IMR-90 (cell line): Measurements from ENCODE around the gene EMP1. TPM values are rescaled to one million over a fixed set of nuclear protein-coding genes. Genes with fewer than 3 reads are reported as not detected.

Source experiments
- ATAC-seq: fragments of 200-7000 bp; cut with Tn5 transposase; 2 replicates; pipeline ENCODE4 v1.9.1; 2020; ENCODE audit warnings: low read depth, mild to moderate bottlenecking, moderate library complexity
- BruUV-seq: library from RNA; stranded (reverse); fragments of 400-500 nt; replicated peaks from 2 replicates; lab custom pipeline; 2021; lab: Mats Ljungman, UMichigan
- CTCF ChIA-PET: fragments of 300-600 bp; formaldehyde crosslinking; extraction: SDS; loops from one replicate; lab custom pipeline; 2021; ENCODE audit warnings: antibody characterized with exemption; lab: Yijun Ruan, JAX
- POLR2A ChIA-PET: fragments of 300-600 bp; sonication (Branson Sonifier 250); formaldehyde crosslinking; loops from one replicate; lab custom pipeline; 2022; ENCODE audit warnings: antibody characterized with exemption; ENCODE audit not compliant: unreplicated experiment; lab: Charles Lee
- DNase-seq: peaks from one replicate; pipeline ENCODE4 v3.0.0; 2013
- H2AFZ ChIP-seq: replicated peaks from 2 replicates; pipeline ENCODE3; 2013; ENCODE audit warnings: low read length, mild to moderate bottlenecking; ENCODE audit not compliant: poor library complexity
- H2AK5ac ChIP-seq: 2 replicates; pipeline ENCODE4 v1.6.1; 2013; ENCODE audit warnings: low read depth, low read length, inconsistent platforms
- H2AK9ac ChIP-seq: replicated peaks from 2 replicates; pipeline ENCODE3; 2013; ENCODE audit warnings: mild to moderate bottlenecking, low read depth, low read length, moderate library complexity; ENCODE audit not compliant: poor library complexity
- H2BK120ac ChIP-seq: 2 replicates; pipeline ENCODE4 v1.6.1; 2013; ENCODE audit warnings: low read depth, low read length, inconsistent platforms
- H2BK15ac ChIP-seq: 3 replicates; pipeline ENCODE4 v1.6.1; 2013; ENCODE audit warnings: low read depth, low read length, inconsistent platforms
- H2BK20ac ChIP-seq: 2 replicates; pipeline ENCODE4 v1.6.1; 2013; ENCODE audit warnings: low read depth, mild to moderate bottlenecking, inconsistent platforms, low read length, moderate library complexity
- H2BK5ac ChIP-seq: 2 replicates; pipeline ENCODE4 v1.6.1; 2013; ENCODE audit warnings: mild to moderate bottlenecking, low read depth, low read length, inconsistent platforms; ENCODE audit not compliant: poor library complexity, severe bottlenecking
- H3K14ac ChIP-seq: replicated peaks from 2 replicates; pipeline ENCODE4 v1.6.1; 2013; ENCODE audit warnings: low read depth, low read length, inconsistent platforms
- H3K18ac ChIP-seq: 2 replicates; pipeline ENCODE4 v1.6.1; 2013; ENCODE audit warnings: low read depth, low read length, control low read depth
- H3K23ac ChIP-seq: 2 replicates; pipeline ENCODE4 v1.6.1; 2013; ENCODE audit warnings: low read depth, low read length, inconsistent platforms
- H3K27ac ChIP-seq: 2 replicates; pipeline ENCODE4 v1.5.1; 2013; ENCODE audit warnings: mild to moderate bottlenecking, control low read depth, low read length; ENCODE audit not compliant: insufficient read depth
- H3K27me3 ChIP-seq: 2 replicates; pipeline ENCODE4 v1.6.1; 2013; ENCODE audit warnings: low read length; ENCODE audit not compliant: control insufficient read depth, insufficient read depth
- H3K36me3 ChIP-seq: 2 replicates; pipeline ENCODE4 v1.6.1; 2013; ENCODE audit warnings: low read length, mixed read lengths; ENCODE audit not compliant: control insufficient read depth, insufficient read depth
- H3K4ac ChIP-seq: 2 replicates; pipeline ENCODE4 v1.6.1; 2013; ENCODE audit warnings: low read depth, low read length, inconsistent platforms
- H3K4me1 ChIP-seq: 2 replicates; pipeline ENCODE4 v1.6.1; 2013; ENCODE audit warnings: low read length, mixed read lengths; ENCODE audit not compliant: control insufficient read depth, insufficient read depth
- H3K4me2 ChIP-seq: 2 replicates; pipeline ENCODE4 v1.6.1; 2013; ENCODE audit warnings: low read depth, mild to moderate bottlenecking, control low read depth, low read length, moderate library complexity
- H3K4me3 ChIP-seq: 2 replicates; pipeline ENCODE4 v1.5.1; 2013; ENCODE audit warnings: low read depth, mild to moderate bottlenecking, control low read depth, low read length, moderate library complexity; ENCODE audit not compliant: insufficient read depth
- H3K56ac ChIP-seq: 2 replicates; pipeline ENCODE4 v1.6.1; 2013; ENCODE audit warnings: low read length, inconsistent platforms; ENCODE audit not compliant: insufficient read depth; ENCODE audit errors: extremely low read depth
- H3K79me1 ChIP-seq, 2 experiments: 2 replicates each; pipeline ENCODE4 v1.6.1; 2013; ENCODE audit warnings: low read length in 2 of 2, inconsistent platforms in 1 of 2, low read depth in 1 of 2
- H3K9ac ChIP-seq: 2 replicates; pipeline ENCODE4 v1.6.1; 2013; ENCODE audit warnings: low read depth, low read length, control low read depth
- H3K9me1 ChIP-seq: 2 replicates; pipeline ENCODE4 v1.6.1; 2013; ENCODE audit warnings: low read length, inconsistent platforms; ENCODE audit not compliant: insufficient read depth
- H3K9me3 ChIP-seq: 2 replicates; pipeline ENCODE4 v1.6.1; 2013; ENCODE audit warnings: low read length; ENCODE audit not compliant: control insufficient read depth, insufficient read depth
- H4K20me1 ChIP-seq: 2 replicates; pipeline ENCODE4 v1.6.1; 2013; ENCODE audit warnings: low read length, inconsistent platforms; ENCODE audit not compliant: insufficient read depth
- H4K5ac ChIP-seq: 2 replicates; pipeline ENCODE4 v1.6.1; 2013; ENCODE audit warnings: mild to moderate bottlenecking, low read depth, low read length, control low read depth
- H4K8ac ChIP-seq, 2 experiments: 2 replicates each; pipeline ENCODE4 v1.6.1; 2013; ENCODE audit warnings: low read depth in 2 of 2, low read length in 2 of 2, control low read depth in 1 of 2, inconsistent platforms in 1 of 2
- H4K91ac ChIP-seq: 2 replicates; pipeline ENCODE4 v1.6.1; 2013; ENCODE audit warnings: low read depth, low read length, inconsistent platforms; ENCODE audit not compliant: insufficient read depth
- dilution Hi-C: fragments of 300-500 bp; cut with HindIII; formaldehyde crosslinking; loops from one replicate; pipeline ENCODE4 v1.14.3; 2018; ENCODE audit warnings: low sequenced_read_pairs; ENCODE audit not compliant: unreplicated experiment
- in situ Hi-C: fragments of 300-500 bp; cut with MboI; formaldehyde crosslinking; loops from 3 replicates; pipeline ENCODE4 v1.14.3; 2019; ENCODE audit warnings: low sequenced_read_pairs, inconsistent platforms, mixed read lengths
- intact Hi-C: fragments of 100-400 bp; cut with micrococcal nuclease; formaldehyde crosslinking; loops from 2 replicates; pipeline ENCODE4 v1.10.0; 2022
- polyA plus RNA-seq, 3 experiments: library from polyadenylated mRNA; depleted of rRNA; stranded (reverse); fragments of >200 nt; gene quantifications; 2 replicates each; pipeline ENCODE4 v1.2.3, GENCODE V29; 2012; ENCODE audit warnings: low replicate concordance in 1 of 3
- total RNA-seq: library from RNA; depleted of rRNA; stranded (reverse); fragments of >200 nt; gene quantifications from 2 replicates; pipeline ENCODE4 v1.2.3, GENCODE V29; 2012
- TF ChIP-seq, protein P1 (sequence below): conservative IDR thresholded peaks from 2 replicates; pipeline ENCODE4 v1.5.1; 2012; ENCODE audit warnings: mild to moderate bottlenecking, low read depth, low read length, improper control_type of control experiment

The EMP1 gene
- total and polyA plus RNA-seq, 2 of the 4 experiments (the other 2 are of a cell fraction), result 137 to 201 TPM

- H3K14ac ChIP-seq, result no peak overlapping the region
- H3K79me1 ChIP-seq, result no peaks in the 10 kb centered on the region
- ChIA-PET POLR2A (interaction anchor here (0.6 kb wide), 1 partner anchor 535 kb away, joined by 6 read pairs; no protein-coding TSS in a partner anchor), CTCF (no interaction called here)
- H3K23ac ChIP-seq, result no peak overlapping the region
- DNase-seq (no peak), ATAC-seq (no peak)
- no peaks in the 10 kb centered on the region for H3K36me3 ChIP-seq
- H4K20me1 ChIP-seq, result no peaks in the 10 kb centered on the region
- no peak overlapping the region for H4K91ac ChIP-seq
- no peak overlapping the region for H2AK5ac ChIP-seq
- no peak overlapping the region for H3K56ac ChIP-seq
- in situ Hi-C loops (no loop called here), intact Hi-C loops (no loop called here), dilution Hi-C loops (no loop called here)
- no TSS peak for BruUV-seq
- H3K27me3 ChIP-seq, result no peaks in the 10 kb centered on the region
- H3K4ac ChIP-seq, result no peak overlapping the region
- H3K27ac ChIP-seq, result no peak overlapping the region
- TF ChIP-seq, protein P1, sequence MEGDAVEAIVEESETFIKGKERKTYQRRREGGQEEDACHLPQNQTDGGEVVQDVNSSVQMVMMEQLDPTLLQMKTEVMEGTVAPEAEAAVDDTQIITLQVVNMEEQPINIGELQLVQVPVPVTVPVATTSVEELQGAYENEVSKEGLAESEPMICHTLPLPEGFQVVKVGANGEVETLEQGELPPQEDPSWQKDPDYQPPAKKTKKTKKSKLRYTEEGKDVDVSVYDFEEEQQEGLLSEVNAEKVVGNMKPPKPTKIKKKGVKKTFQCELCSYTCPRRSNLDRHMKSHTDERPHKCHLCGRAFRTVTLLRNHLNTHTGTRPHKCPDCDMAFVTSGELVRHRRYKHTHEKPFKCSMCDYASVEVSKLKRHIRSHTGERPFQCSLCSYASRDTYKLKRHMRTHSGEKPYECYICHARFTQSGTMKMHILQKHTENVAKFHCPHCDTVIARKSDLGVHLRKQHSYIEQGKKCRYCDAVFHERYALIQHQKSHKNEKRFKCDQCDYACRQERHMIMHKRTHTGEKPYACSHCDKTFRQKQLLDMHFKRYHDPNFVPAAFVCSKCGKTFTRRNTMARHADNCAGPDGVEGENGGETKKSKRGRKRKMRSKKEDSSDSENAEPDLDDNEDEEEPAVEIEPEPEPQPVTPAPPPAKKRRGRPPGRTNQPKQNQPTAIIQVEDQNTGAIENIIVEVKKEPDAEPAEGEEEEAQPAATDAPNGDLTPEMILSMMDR, result no peak
- no peaks in the 10 kb centered on the region; the same call in none of the 2 replicates for H3K9me1 ChIP-seq
- no peak overlapping the region for H2AK9ac ChIP-seq
- no peak overlapping the region for H2BK15ac ChIP-seq
- H4K5ac ChIP-seq, result no peak overlapping the region
- no peak overlapping the region for H2BK120ac ChIP-seq
- no peak overlapping the region for H2AFZ ChIP-seq
- H3K9me3 ChIP-seq, result no peaks in the 10 kb centered on the region
- no peak overlapping the region for H3K4me3 ChIP-seq
- H3K18ac ChIP-seq, result no peak overlapping the region
- no peak overlapping the region for H2BK20ac ChIP-seq
- H4K8ac ChIP-seq, result no peak overlapping the region
- no peak overlapping the region for H3K9ac ChIP-seq
- peaks cover 5% of the 10 kb centered on the region for H3K4me1 ChIP-seq
- no peak overlapping the region for H3K4me2 ChIP-seq
- no peak overlapping the region for H2BK5ac ChIP-seq
Measured at GRCh38 chr12:13252024-13252423, 55.5 kb downstream of the EMP1 start.
